GM19240 (cell line): ENCODE data around the gene NDUFA7.
"Not testable (repeated sequence)": the region's sequence is repeated elsewhere in the genome, so short reads cannot be mapped to it uniquely, and the experiment has no call there.

ENCODE experiments used
- DNase-seq: peaks from one replicate; pipeline ENCODE4 v3.0.0; 2011; ENCODE audit warnings: low spot score; ENCODE audit not compliant: insufficient read length

Gene NDUFA7

DNA sequence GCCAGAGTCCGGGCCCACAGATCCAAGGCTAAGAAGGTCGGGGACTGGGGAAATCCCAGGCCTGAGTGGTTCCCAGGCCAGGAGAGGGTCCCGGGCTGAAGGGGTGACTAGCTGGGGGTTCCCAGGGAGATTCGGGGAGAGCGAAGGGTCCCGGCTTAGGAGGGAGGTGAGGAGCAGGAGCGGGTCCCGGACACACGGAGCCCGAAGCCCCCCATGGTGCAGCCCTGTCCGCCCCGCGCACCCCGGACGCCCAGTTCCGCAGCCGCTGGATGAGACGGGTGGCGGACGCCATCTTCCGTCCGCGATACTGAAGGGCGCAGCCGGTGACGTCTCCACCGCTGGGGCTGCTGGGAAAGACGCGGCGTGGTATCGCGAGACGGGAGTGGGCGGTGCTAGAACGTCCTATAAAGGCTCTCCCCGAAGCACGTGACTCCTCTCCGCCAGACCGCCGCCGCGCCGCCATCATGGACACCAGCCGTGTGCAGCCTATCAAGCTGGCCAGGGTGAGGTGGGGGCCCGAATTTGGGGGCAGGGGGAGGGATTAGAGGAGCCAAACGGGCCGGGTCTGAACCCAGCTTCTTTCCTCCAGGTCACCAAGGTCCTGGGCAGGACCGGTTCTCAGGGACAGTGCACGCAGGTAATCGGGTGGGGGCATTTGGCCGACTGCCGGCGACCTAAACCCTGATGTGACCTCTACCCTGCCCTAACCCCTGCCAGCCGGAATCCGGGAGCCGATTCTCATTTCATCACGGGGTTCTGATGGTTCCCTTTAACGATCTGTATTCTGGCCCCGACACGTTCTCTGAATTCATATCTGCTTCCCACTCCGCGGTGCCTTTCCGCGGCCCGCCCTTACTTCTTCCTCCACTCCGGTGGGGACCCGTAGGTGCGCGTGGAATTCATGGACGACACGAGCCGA lies at the start of gene NDUFA7, which contains the start of gene RPS28:
TSS of gene NDUFA7 (minus strand) at position 309 of the 919 bp plus-strand sequence. CDS start at position 292, 17 bp downstream.
TSS of gene RPS28 (plus strand) at position 430 of the 919 bp plus-strand sequence. CDS start at position 465, 35 bp downstream.
- DNase-seq: peak; percentile 92

GRCh38 chr19:8370176-8371010 lies 49.2 kb upstream of the NDUFA7 start:
- no peak for DNase-seq

DNA sequence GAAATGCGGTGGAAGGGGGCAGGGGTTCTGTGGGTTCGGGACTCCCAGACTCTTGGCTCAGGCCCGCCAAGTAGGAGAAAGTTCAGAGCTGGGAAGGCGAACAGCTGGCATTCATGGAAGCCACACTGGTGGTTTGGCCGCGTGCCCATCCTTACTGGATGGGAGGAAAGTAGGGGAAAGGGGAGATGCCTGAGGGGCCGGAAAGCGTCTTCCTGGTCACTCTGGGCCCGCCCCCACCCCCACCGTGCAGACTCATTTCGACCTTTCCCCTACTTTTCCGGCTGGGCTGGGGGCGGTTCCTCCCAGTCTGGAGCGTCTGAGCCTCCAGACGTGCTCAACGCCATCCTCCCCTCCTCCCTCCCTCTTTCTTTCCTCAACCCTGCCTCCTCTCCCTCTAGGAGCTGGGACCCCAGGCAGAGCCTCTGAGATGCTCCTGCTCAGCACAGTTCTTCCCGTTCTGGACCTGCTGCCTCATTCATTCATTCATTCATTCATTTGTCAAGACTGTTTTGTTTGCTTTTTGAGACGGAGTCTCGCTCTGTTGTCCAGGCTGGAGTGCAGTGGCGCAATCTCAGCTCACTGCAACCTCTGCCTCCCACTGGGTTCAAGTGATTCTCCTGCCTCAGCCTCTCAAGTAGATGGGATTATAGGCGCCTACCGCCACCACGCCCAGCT lies 46.3 kb upstream of the NDUFA7 start:
- no peak for DNase-seq

DNA sequence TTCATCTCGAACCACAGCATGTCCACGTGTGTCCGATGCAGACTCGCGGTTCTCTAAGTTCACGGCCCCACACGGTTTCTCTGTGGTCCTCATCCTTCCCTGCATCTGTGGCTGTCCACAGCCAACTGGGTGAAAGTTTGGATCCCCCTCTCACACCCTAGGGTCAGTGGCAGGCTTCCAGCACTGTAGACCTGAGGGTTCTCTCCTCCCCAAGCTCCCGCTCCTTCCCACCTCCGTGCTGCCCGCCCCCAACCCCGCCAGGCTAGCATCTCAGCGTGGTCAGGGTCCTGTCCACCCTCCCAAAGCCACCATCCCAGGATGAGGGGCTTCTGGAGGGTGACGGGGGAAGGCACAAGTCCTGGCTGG lies 45.8 kb upstream of the NDUFA7 start:
- no peak for DNase-seq

- no peak for DNase-seq
Measured at GRCh38 chr19:8366121-8366581, 45.0 kb upstream of the NDUFA7 start.

DNA sequence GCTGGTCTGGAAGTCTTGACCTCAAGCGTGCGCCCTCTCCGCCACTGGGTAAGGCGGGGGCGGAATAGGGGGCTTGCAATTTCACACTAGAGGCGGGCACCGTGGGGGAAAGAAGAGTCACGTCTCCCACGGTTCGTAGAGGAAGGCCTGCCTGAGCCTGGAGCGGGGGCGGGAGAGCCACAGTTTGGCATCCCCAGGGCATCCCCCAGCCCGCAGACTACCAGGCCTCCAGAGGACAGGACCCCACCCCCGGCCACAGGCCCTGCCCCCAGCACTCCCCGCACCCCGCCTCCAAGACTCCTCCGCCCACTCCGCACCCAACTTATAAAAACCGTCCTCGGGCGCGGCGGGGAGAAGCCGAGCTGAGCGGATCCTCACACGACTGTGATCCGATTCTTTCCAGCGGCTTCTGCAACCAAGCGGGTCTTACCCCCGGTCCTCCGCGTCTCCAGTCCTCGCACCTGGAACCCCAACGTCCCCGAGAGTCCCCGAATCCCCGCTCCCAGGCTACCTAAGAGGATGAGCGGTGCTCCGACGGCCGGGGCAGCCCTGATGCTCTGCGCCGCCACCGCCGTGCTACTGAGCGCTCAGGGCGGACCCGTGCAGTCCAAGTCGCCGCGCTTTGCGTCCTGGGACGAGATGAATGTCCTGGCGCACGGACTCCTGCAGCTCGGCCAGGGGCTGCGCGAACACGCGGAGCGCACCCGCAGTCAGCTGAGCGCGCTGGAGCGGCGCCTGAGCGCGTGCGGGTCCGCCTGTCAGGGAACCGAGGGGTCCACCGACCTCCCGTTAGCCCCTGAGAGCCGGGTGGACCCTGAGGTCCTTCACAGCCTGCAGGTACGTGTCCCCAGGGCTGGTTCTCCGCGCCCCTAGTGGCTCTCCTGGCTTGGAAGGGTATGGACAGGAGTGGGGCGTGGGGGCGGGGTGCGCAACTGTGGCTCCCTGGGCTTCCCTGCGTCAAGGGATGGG lies 42.9 kb upstream of the NDUFA7 start, which contains the start of gene ANGPTL4:
TSS of gene ANGPTL4 (plus strand) at position 353 of the 969 bp plus-strand sequence. CDS start at position 520, 167 bp downstream.
- DNase-seq: no peak

- no peak for DNase-seq
Measured at GRCh38 chr19:8361921-8362793, 41.0 kb upstream of the NDUFA7 start.

DNA sequence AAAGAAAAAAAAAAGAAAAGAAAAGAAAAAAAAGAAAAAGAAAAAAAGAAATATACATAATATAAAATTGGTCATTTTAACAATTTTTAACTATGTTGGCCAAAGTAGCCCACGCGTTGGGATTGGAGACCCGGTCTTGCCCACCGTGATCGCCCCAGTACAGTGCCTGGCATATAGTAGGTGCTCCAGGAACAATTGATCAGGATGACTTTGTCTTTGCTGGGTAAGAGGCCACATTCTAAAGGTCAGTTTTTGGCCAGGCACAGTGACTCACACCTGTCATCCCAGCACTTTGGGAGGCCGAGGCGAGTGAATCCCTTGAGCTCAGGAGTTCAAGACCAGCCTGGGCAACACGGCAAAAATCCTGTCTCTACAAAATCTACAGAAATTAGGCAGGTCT lies 39.0 kb upstream of the NDUFA7 start:
- DNase-seq: no peak

DNA sequence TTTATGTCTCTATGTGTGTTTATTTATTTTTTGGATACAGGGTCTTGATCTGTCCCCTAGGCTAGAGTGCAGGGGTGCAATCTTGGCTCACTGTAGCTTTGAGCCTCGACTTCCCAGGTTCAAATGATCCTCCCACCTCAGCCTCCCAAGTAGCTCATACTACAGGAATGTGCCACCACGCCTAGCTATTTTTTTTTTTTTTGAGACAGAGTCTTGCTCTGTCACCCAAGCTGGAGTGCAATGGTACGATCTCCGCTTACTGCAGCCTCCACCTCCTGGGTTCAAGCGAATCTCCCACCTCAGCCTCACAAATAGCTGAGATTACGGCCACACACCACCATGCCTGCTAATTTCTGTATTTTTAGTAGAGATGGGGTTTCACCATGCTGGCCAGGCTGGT lies 37.8 kb upstream of the NDUFA7 start:
- DNase-seq: no peak

- DNase-seq: no peak
Measured at GRCh38 chr19:8357007-8357521, 35.9 kb upstream of the NDUFA7 start.

DNA sequence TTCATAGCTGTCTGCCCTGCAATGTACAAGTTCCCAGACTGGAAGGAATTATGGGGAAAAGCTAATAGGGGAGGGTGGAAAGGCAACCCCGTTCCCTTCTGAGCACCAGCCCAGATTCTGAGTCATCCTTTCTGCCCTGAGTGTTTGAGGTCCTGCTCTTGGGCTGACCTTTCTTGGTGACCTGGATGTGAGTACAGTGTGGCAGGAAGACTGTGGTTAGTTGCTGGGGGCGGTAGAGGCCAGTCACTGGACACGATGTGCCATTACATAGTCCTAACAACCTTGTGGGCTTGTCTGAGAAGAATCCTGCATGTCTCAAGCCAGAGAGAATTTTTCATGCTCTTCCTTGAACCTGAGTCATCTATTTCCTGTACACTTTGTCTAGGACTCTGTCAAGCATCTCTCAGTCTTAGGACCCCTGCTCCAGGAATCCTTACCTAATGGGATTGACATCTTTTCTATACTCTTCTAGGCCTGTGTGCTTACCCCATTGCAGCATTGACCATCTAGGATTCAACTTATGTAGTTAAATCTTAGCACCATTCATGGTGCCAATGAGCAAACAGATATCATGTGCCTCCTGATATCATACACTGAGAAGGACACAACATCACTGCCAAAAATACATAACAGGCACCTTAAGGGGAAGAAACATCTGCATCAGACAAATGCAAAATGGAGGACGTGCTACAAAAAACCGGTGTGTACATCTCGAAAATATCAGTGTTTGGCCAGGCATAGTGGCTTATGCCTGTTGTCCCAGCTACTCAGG lies 34.6 kb upstream of the NDUFA7 start:
- DNase-seq: no peak

- DNase-seq: not testable (repeated sequence)
Measured at GRCh38 chr19:8352845-8353244, 31.7 kb upstream of the NDUFA7 start.

DNA sequence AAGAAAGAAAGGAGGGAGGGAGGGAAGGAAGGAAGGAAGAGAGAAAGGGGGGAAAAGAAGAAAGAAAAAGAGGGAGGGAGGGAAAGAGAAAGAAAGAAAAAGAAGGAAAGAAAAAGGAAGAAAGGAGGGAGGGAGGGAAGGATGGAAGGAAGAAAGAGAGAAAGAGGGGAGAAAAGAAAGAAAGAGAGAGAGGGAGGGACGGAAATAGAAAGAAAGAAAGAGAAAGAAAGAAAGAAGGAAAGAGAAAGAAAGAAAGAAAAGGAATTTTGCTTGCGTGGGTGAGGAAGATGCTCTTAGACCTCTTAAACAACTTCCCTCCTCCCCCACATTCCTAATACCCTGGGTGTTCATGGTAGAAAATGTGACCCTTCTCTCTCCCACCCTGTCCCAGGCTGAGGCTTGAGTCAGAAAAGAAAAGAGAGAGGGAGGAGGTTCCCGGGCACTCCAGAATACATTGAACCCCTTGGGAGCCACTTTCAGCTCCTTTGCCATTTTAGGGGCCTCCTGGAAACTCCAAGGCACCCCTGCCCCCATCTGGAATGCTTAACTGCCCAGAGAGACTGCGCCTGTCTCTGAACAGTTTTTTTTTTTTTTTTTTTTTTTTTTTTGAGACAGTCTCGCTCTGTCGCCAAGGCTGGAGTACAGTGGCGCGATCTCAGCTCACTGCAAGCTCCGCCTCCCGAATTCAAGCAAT lies 31.1 kb upstream of the NDUFA7 start:
- no peak for DNase-seq

GRCh38 chr19:8349629-8350372 lies 28.6 kb upstream of the NDUFA7 start:
- not testable (repeated sequence) for DNase-seq

- DNase-seq: no peak
Measured at GRCh38 chr19:8343483-8343844, 22.3 kb upstream of the NDUFA7 start.

DNA sequence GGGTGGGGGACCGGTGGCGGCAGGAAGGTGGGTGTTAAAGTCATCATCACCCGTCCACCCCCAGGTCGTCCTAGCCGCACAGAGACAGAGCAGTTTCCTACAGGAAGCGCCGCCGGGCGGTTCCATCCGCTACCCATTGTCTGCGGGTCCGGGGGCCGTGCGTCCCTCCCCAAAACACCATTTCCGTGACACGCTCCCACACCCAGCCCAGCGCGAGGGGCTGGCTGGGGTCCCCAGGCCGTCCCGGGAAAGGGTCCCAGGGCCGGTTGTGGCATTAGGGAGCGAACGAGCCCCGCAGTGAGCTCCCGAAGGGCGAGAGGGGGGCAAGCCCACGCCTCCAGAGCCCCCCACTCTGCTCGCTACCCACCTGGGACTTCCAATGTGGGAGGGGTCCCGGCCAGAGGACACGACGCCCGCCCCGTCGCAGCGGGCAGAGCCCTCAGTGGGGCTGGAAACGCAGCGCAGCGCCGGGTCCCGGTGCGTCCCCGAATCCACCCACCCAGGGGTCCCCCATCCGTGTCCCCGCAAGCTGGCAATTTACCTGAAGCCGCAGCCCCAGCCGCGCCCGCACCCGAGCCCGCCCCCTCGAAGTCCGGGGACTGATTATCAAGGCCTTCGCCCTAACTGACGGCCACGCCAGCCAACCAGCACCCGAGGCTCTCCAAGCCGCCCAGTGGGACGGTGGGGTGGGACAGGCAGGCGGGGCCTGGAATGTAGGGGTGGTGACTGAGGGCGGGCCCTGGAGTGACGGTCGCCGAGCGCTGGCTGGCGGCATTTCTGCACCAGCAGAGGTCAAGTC lies 21.7 kb upstream of the NDUFA7 start, which contains the start of gene KANK3:
TSS of gene KANK3 (minus strand) at position 579 of the 799 bp plus-strand sequence. CDS start 5,434 bp downstream, outside the sequence.
- DNase-seq: peak; percentile 97
